Panc1 (cell line): ENCODE measurements around the gene SLC35F1. TPM values are rescaled to one million over a fixed set of nuclear protein-coding genes. Genes with fewer than 3 reads are reported as not detected.

Experiments used
- ATAC-seq: fragments of 200-7000 bp; cut with Tn5 transposase; 2 replicates; pipeline ENCODE4 v1.9.1; 2020; ENCODE audit warnings: mild to moderate bottlenecking, moderate library complexity
- BruUV-seq: library from RNA; stranded (reverse); fragments of 400-500 nt; replicated peaks from 2 replicates; lab custom pipeline; 2021; lab: Mats Ljungman, UMichigan
- CTCF ChIA-PET: fragments of 300-600 bp; sonication (Branson Sonifier 250); formaldehyde crosslinking; loops from one replicate; lab custom pipeline; 2022; ENCODE audit warnings: antibody characterized with exemption; lab: Charles Lee
- POLR2A ChIA-PET: fragments of 300-600 bp; sonication (Branson Sonifier 250); formaldehyde crosslinking; loops from one replicate; lab custom pipeline; 2022; ENCODE audit warnings: antibody characterized with exemption; lab: Charles Lee
- DNase-seq: peaks from one replicate; pipeline ENCODE4 v3.0.0-alpha.2; 2010; ENCODE audit warnings: low read depth, low spot score
- H3K27ac ChIP-seq: 2 replicates; pipeline ENCODE4 v1.5.1; 2011; ENCODE audit warnings: mild to moderate bottlenecking, low read length, inconsistent platforms
- H3K27me3 ChIP-seq: fragments of 200-500 bp; sonication (Bioruptor generic); 2 replicates; pipeline ENCODE4 v1.6.0; 2014; ENCODE audit warnings: low read length, inconsistent platforms; ENCODE audit not compliant: control insufficient read depth, insufficient read depth
- H3K36me3 ChIP-seq: fragments of 200-500 bp; sonication (Bioruptor generic); 2 replicates; pipeline ENCODE4 v1.5.1; 2014; ENCODE audit warnings: inconsistent platforms, mild to moderate bottlenecking, low read length, moderate library complexity; ENCODE audit not compliant: control insufficient read depth, insufficient read depth
- H3K4me1 ChIP-seq: 2 replicates; pipeline ENCODE4 v1.5.1; 2011; ENCODE audit warnings: inconsistent platforms, mild to moderate bottlenecking, low read length, moderate library complexity; ENCODE audit not compliant: control insufficient read depth, insufficient read depth
- H3K4me3 ChIP-seq, 2 experiments: 2 replicates each; pipeline ENCODE4 v1.5.1; 2011 to 2012; ENCODE audit warnings: low read depth in 2 of 2, low read length in 2 of 2, mild to moderate bottlenecking in 2 of 2, inconsistent platforms in 1 of 2, moderate library complexity in 1 of 2
- H3K9me3 ChIP-seq: fragments of 200-500 bp; sonication (Bioruptor generic); 2 replicates; pipeline ENCODE4 v1.5.1; 2014; ENCODE audit warnings: low read depth, mild to moderate bottlenecking, inconsistent platforms, low read length, moderate library complexity; ENCODE audit not compliant: control insufficient read depth, insufficient read depth
- POLR2AphosphoS5 ChIP-seq: IDR thresholded peaks from 2 replicates; pipeline ENCODE4 v1.6.1; 2012; ENCODE audit warnings: mild to moderate bottlenecking, low read depth, low read length, moderate library complexity
- REST ChIP-seq, 2 experiments: IDR thresholded peaks; 2 replicates each; pipeline ENCODE4 v1.6.1; 2011 to 2012; ENCODE audit warnings: low read depth in 2 of 2, control low read depth in 1 of 2, low read length in 1 of 2, mild to moderate bottlenecking in 1 of 2, moderate library complexity in 1 of 2; ENCODE audit not compliant: insufficient read depth in 1 of 2
- SIN3A ChIP-seq: IDR thresholded peaks from 2 replicates; pipeline ENCODE4 v1.6.1; 2012; ENCODE audit warnings: low read depth, mild to moderate bottlenecking, low read length, moderate library complexity, borderline replicate concordance; ENCODE audit not compliant: insufficient read depth
- TCF7L2 ChIP-seq: IDR thresholded peaks from 2 replicates; pipeline ENCODE4 v1.6.1; 2011; ENCODE audit warnings: mild to moderate bottlenecking, low read depth, low read length, inconsistent platforms
- in situ Hi-C: cut with HindIII; loops from 2 replicates; pipeline ENCODE4 v1.10.0; 2016; ENCODE audit warnings: low sequenced_read_pairs, low pct_unique_long_range_greater_than_20kb
- intact Hi-C: fragments of 100-400 bp; cut with micrococcal nuclease; formaldehyde crosslinking; loops from one replicate; pipeline ENCODE4 v1.10.0; 2022; ENCODE audit not compliant: unreplicated experiment
- total RNA-seq: library from RNA; stranded (reverse); gene quantifications from one replicate; pipeline ENCODE4 v1.2.1, GENCODE V29; 2021; ENCODE audit not compliant: unreplicated experiment
- TF ChIP-seq, protein P1 (sequence below): fragments of 450-650 bp; IDR thresholded peaks from 2 replicates; pipeline ENCODE4 v1.5.1; 2017; ENCODE audit warnings: mild to moderate bottlenecking

The SLC35F1 gene
- total RNA-seq, 1 experiment from 2014 or later: not detected

- H3K36me3 ChIP-seq: no peaks in the 10 kb centered on the region
- no peak overlapping the region for H3K27ac ChIP-seq
- POLR2A ChIA-PET: no interaction called here
- no peak overlapping the region for H3K4me3 ChIP-seq
- CTCF ChIA-PET: no interaction called here
- BruUV-seq: no TSS peak
- TF ChIP-seq REST (IDR thresholded peaks at IDR 0.05; ENCODE audit: insufficient read depth in 1 of 2, low read depth in 2 of 2, low read length in 1 of 2): no peak
- TF ChIP-seq, protein P1, sequence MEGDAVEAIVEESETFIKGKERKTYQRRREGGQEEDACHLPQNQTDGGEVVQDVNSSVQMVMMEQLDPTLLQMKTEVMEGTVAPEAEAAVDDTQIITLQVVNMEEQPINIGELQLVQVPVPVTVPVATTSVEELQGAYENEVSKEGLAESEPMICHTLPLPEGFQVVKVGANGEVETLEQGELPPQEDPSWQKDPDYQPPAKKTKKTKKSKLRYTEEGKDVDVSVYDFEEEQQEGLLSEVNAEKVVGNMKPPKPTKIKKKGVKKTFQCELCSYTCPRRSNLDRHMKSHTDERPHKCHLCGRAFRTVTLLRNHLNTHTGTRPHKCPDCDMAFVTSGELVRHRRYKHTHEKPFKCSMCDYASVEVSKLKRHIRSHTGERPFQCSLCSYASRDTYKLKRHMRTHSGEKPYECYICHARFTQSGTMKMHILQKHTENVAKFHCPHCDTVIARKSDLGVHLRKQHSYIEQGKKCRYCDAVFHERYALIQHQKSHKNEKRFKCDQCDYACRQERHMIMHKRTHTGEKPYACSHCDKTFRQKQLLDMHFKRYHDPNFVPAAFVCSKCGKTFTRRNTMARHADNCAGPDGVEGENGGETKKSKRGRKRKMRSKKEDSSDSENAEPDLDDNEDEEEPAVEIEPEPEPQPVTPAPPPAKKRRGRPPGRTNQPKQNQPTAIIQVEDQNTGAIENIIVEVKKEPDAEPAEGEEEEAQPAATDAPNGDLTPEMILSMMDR: no peak
- no peak for TF ChIP-seq POLR2AphosphoS5
- TF ChIP-seq SIN3A: no peak
- TF ChIP-seq TCF7L2: no peak
- no peak for ATAC-seq
- DNase-seq: no peak
- H3K4me1 ChIP-seq: no peaks in the 10 kb centered on the region
- no peaks in the 10 kb centered on the region for H3K27me3 ChIP-seq
- no peaks in the 10 kb centered on the region for H3K9me3 ChIP-seq
- in situ Hi-C loops: no loop called here
- intact Hi-C loops: no loop called here
These were observed 409.8 kb downstream of the SLC35F1 start for GRCh38 chr6:118316796-118317384.

- BruUV-seq: no TSS peak
- no peaks in the 10 kb centered on the region for H3K27me3 ChIP-seq
- H3K4me3 ChIP-seq: no peak overlapping the region
- ATAC-seq: no peak
- DNase-seq: no peak
- TF ChIP-seq SIN3A (no peak), TCF7L2 (no peak), POLR2AphosphoS5 (no peak), REST (IDR thresholded peaks at IDR 0.05; ENCODE audit: insufficient read depth in 1 of 2, low read depth in 2 of 2, low read length in 1 of 2) (no peak)
- TF ChIP-seq, protein P1: no peak
- POLR2A ChIA-PET: no interaction called here
- no peaks in the 10 kb centered on the region for H3K4me1 ChIP-seq
- no peak overlapping the region for H3K27ac ChIP-seq
- in situ Hi-C loops (no loop called here), intact Hi-C loops (no loop called here)
- no peaks in the 10 kb centered on the region for H3K9me3 ChIP-seq
- CTCF ChIA-PET: no interaction called here
- H3K36me3 ChIP-seq: no peaks in the 10 kb centered on the region
These were observed 410.8 kb downstream of the SLC35F1 start for GRCh38 chr6:118317581-118318563.
